Measurements from ENCODE around the gene KARS1.

The KARS1 gene

GRCh38 chr16:75647492-75648264 is at the start of gene KARS1, which contains the start of gene TERF2IP:
Gene KARS1 (minus strand): TSS chr16:75647665. CDS start chr16:75647639, 26 bp downstream.
Gene TERF2IP (plus strand): TSS chr16:75647773. CDS start chr16:75647883, 110 bp downstream.
- peak; percentile 92 for DNase-seq

GRCh38 chr16:75695708-75696107 is 48.2 kb upstream of the KARS1 start:
- DNase-seq, result no peak

GRCh38 chr16:75687361-75687760 is 39.9 kb upstream of the KARS1 start:
- DNase-seq, result no peak

- DNase-seq, result no peak
These were observed 34.8 kb upstream of the KARS1 start for GRCh38 chr16:75682308-75682707.

- DNase-seq, result no peak
These were observed 31.9 kb upstream of the KARS1 start for GRCh38 chr16:75679366-75679765.

- DNase-seq, result no peak
These were observed 29.4 kb upstream of the KARS1 start, which contains the start of gene CPHXL2 for GRCh38 chr16:75676909-75677308. Gene CPHXL2 (minus strand): TSS chr16:75677009. CDS start chr16:75676999, 10 bp downstream.

- DNase-seq, result no peak
These were observed 20.0 kb upstream of the KARS1 start for GRCh38 chr16:75667503-75667902.

- no peak for DNase-seq
These were observed 13.3 kb upstream of the KARS1 start for GRCh38 chr16:75660726-75661302.

- DNase-seq, result no peak
These were observed 12.9 kb upstream of the KARS1 start for GRCh38 chr16:75660321-75660720.

- DNase-seq, result no peak
These were observed 10.7 kb upstream of the KARS1 start for GRCh38 chr16:75658175-75658574.

GRCh38 chr16:75653922-75654321 is 6.5 kb upstream of the KARS1 start:
- no peak for DNase-seq

- peak; percentile 74 for DNase-seq
These were observed 1.0 kb upstream of the KARS1 start for GRCh38 chr16:75648265-75649076.

- no peak for DNase-seq
These were observed 363 bp downstream of the KARS1 start for GRCh38 chr16:75647112-75647491.

- DNase-seq, result no peak
These were observed 3.0 kb downstream of the KARS1 start for GRCh38 chr16:75644240-75645012.

GRCh38 chr16:75640598-75640997 is 6.9 kb downstream of the KARS1 start:
- DNase-seq, result no peak

GRCh38 chr16:75635036-75635435 is 12.4 kb downstream of the KARS1 start:
- DNase-seq, result no peak

- DNase-seq, result no peak
These were observed 14.6 kb downstream of the KARS1 start for GRCh38 chr16:75632857-75633256.

GRCh38 chr16:75630052-75630451 is 17.4 kb downstream of the KARS1 start:
- no peak for DNase-seq

- DNase-seq, result no peak
These were observed 18.3 kb downstream of the KARS1 start for GRCh38 chr16:75629132-75629531.

- DNase-seq, result no peak
These were observed 19.1 kb downstream of the KARS1 start for GRCh38 chr16:75628351-75628750.

- DNase-seq, result no peak
These were observed 19.6 kb downstream of the KARS1 start for GRCh38 chr16:75627851-75628250.

- no peak for DNase-seq
These were observed 20.7 kb downstream of the KARS1 start for GRCh38 chr16:75626806-75627205.

GRCh38 chr16:75624921-75625334 is 22.5 kb downstream of the KARS1 start:
- DNase-seq, result no peak

Data from activated CD4-positive, alpha-beta T cell treated with anti-CD3 and anti-CD28 coated beads for 1 hour (primary cell).